ENCODE data around the gene FOXJ1.

DNA sequence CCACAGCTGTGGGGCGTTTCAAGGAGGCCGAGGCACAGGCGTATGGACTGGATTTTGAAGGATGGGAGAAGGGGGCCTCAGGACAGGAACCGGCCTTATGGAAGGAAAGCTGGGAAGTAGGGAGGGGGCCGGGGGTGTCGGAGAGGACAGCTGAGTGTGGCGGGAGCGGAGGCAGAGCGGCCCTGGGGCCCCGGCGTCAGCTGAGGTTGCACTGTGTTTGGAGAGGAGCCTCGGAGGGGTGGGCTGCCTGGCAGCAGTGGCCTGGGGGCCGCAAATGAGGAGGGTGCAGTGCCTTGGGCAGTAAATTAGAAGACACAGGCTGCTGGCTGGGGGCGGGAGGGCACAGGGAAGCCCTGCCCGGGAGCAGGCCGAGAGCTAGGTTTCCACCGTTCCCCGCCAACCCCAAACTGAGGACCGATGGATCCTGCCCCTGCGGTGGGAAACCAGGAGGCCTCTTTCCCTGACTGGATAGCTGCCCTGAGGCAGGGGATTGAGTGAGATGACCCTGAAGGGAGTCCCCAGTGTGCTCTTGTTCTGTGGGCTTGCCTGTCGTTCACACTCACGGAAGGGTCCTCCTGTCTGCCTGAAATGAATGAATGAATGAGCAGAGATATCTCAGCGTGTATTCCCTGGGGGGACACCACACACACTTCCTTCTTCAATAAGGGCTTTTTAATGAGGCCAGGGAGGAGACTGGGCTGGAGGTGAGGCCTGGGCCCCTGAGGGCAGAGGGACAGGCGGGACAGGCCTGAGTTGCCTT, 18.4 kb downstream of the FOXJ1 start:
- TF ChIP-seq TOX (CRISPR knock-in tag; IDR thresholded peaks at IDR 0.05; ENCODE audit: borderline replicate concordance) (no peak), OSR1 (CRISPR knock-in tag; IDR thresholded peaks at IDR 0.05) (no peak)

All from SK-N-SH treated with all-trans-retinoic acid at 6 μM for 48 hours (cell line).